Measurements from ENCODE around the gene DHCR7.

The DHCR7 gene

DNA sequence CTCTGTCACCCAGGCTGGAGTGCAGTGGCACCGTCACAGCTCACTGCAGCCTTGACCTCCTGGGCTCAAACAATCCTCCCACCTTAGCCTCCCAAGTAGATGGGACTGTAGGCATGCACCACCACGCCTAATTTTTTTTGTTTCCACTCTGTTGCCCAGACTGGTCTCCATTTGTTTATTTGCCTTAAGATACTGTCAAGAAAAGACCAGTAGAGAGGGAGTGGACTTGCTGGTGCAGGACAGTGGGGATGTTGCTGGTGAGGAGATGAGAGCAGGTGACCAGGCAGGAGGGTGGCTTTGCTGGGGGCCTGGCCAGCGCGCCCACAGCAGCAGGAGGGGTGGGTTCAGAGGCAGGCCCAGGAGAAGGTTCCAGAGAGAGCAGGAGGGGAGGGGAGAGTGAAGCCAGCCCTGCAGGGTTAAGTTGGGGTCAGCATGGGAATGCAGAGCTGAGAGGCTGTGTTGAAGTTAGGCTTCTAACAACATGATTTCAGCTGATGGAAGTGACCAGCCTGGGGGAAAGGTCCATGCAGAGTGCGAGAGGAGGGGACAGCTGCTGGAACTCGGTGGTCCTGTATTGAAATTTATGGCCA, 40.6 kb upstream of the DHCR7 start:
- no peak for DNase-seq (ENCODE audit: low read depth, low spot score)
- Histone ChIP-seq H3K4me3 (ENCODE audit: low read length) (no peak overlapping the region), H3K4me1 (ENCODE audit: control insufficient read depth, insufficient read depth, low read length) (no peaks in the 10 kb centered on the region), H3K9me3 (ENCODE audit: control insufficient read depth, insufficient read depth, low read length) (no peaks in the 10 kb centered on the region), H3K36me3 (ENCODE audit: control insufficient read depth, insufficient read depth, low read length) (peaks cover 26% of the 10 kb centered on the region; the same call in 1 of the 2 replicates), H3K27me3 (ENCODE audit: control insufficient read depth, insufficient read depth, low read length) (no peaks in the 10 kb centered on the region), H3K27ac (ENCODE audit: low read length) (no peak overlapping the region)
- no CpG with 5 or more reads among the region's 6 CpGs for WGBS (ENCODE audit: insufficient coverage, insufficient read length)

GRCh38 chr11:71486320-71486719, 38.1 kb upstream of the DHCR7 start:
- WGBS (ENCODE audit: insufficient coverage, insufficient read length), result no CpG with 5 or more reads among the region's 1 CpG

GRCh38 chr11:71485466-71485865, 37.3 kb upstream of the DHCR7 start:
- H3K27ac ChIP-seq (ENCODE audit: low read length), result no peak overlapping the region
- H3K36me3 ChIP-seq (ENCODE audit: control insufficient read depth, insufficient read depth, low read length), result peaks cover 22% of the 10 kb centered on the region; the same call in 1 of the 2 replicates
- H3K9me3 ChIP-seq (ENCODE audit: control insufficient read depth, insufficient read depth, low read length), result no peaks in the 10 kb centered on the region
- no peak for DNase-seq (ENCODE audit: low read depth, low spot score)
- H3K27me3 ChIP-seq (ENCODE audit: control insufficient read depth, insufficient read depth, low read length), result no peaks in the 10 kb centered on the region
- no peaks in the 10 kb centered on the region for H3K4me1 ChIP-seq (ENCODE audit: control insufficient read depth, insufficient read depth, low read length)
- H3K4me3 ChIP-seq (ENCODE audit: low read length), result no peak overlapping the region
- WGBS (ENCODE audit: insufficient coverage, insufficient read length), result no CpG with 5 or more reads among the region's 18 CpGs

More at GRCh38 chr11:71486320-71486719, 38.1 kb upstream of the DHCR7 start:
- no peak for DNase-seq (ENCODE audit: low read depth, low spot score)
- no peaks in the 10 kb centered on the region for H3K4me1 ChIP-seq (ENCODE audit: control insufficient read depth, insufficient read depth, low read length)
- no peaks in the 10 kb centered on the region for H3K9me3 ChIP-seq (ENCODE audit: control insufficient read depth, insufficient read depth, low read length)
- H3K36me3 ChIP-seq (ENCODE audit: control insufficient read depth, insufficient read depth, low read length), result peaks cover 27% of the 10 kb centered on the region; the same call in 1 of the 2 replicates
- no peak overlapping the region for H3K27ac ChIP-seq (ENCODE audit: low read length)
- no peaks in the 10 kb centered on the region for H3K27me3 ChIP-seq (ENCODE audit: control insufficient read depth, insufficient read depth, low read length)
- H3K4me3 ChIP-seq (ENCODE audit: low read length), result no peak overlapping the region

- no peaks in the 10 kb centered on the region for H3K4me1 ChIP-seq (ENCODE audit: control insufficient read depth, insufficient read depth, low read length)
- no CpG with 5 or more reads among the region's 6 CpGs for WGBS (ENCODE audit: insufficient coverage, insufficient read length)
- H3K4me3 ChIP-seq (ENCODE audit: low read length), result no peak overlapping the region
- no peaks in the 10 kb centered on the region for H3K27me3 ChIP-seq (ENCODE audit: control insufficient read depth, insufficient read depth, low read length)
- no peak overlapping the region for H3K27ac ChIP-seq (ENCODE audit: low read length)
- no peaks in the 10 kb centered on the region for H3K9me3 ChIP-seq (ENCODE audit: control insufficient read depth, insufficient read depth, low read length)
- no peak for DNase-seq (ENCODE audit: low read depth, low spot score)
- H3K36me3 ChIP-seq (ENCODE audit: control insufficient read depth, insufficient read depth, low read length), result peaks cover 23% of the 10 kb centered on the region; the same call in 1 of the 2 replicates
Observed at GRCh38 chr11:71485063-71485399, 36.8 kb upstream of the DHCR7 start.

DNA sequence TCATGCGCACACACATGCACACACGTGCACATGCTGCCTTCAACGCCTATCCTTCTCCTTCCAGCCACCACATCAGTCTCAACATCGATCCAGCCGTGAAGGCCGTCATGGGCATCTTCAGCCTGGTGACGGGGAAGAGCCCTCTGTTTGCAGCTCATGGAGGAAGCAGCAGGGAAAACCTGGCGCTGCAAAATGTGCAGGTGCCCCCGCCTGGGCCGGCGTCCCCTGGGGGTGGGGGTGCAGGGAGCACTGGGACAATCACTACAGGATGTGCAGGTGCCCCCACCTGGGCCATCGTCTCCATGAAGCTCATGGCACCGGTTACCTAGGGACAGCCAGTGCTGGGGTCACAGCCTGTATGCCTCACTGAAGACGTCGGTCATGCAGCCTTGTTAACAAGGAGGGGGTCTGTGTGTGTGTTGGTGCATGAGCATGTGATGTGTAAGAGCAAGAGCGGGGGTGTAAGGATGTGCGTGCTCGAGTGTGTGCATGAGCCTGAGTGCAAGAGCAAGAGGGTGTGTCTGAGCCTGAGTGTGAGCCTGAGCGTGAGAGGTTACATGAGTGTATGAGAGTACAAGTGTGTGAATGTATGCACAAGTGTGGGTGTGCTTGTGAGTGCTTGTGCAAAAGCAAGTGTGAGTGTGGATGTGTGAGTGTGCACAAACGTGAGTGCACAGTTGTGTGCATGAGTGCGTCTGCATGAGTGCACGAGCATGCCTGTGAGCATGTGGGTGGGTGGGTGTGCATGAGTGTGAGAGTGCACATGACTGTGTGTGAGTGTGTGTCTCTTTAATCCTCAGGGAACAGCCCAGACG, 36.3 kb upstream of the DHCR7 start:
- no peaks in the 10 kb centered on the region for H3K4me1 ChIP-seq (ENCODE audit: control insufficient read depth, insufficient read depth, low read length)
- no peaks in the 10 kb centered on the region for H3K27me3 ChIP-seq (ENCODE audit: control insufficient read depth, insufficient read depth, low read length)
- H3K4me3 ChIP-seq (ENCODE audit: low read length), result no peak overlapping the region
- H3K36me3 ChIP-seq (ENCODE audit: control insufficient read depth, insufficient read depth, low read length), result peaks cover 23% of the 10 kb centered on the region; the same call in 1 of the 2 replicates
- WGBS (ENCODE audit: insufficient coverage, insufficient read length), result no CpG with 5 or more reads among the region's 23 CpGs
- no peak for DNase-seq (ENCODE audit: low read depth, low spot score)
- H3K9me3 ChIP-seq (ENCODE audit: control insufficient read depth, insufficient read depth, low read length), result no peaks in the 10 kb centered on the region
- H3K27ac ChIP-seq (ENCODE audit: low read length), result no peak overlapping the region

- WGBS (ENCODE audit: insufficient coverage, insufficient read length), result no CpG with 5 or more reads among the region's 6 CpGs
- Histone ChIP-seq H3K9me3 (ENCODE audit: control insufficient read depth, insufficient read depth, low read length) (no peaks in the 10 kb centered on the region), H3K36me3 (ENCODE audit: control insufficient read depth, insufficient read depth, low read length) (peaks cover 26% of the 10 kb centered on the region; the same call in 1 of the 2 replicates)
Observed at GRCh38 chr11:71483692-71484091, 35.5 kb upstream of the DHCR7 start.

GRCh38 chr11:71482746-71483364, 34.7 kb upstream of the DHCR7 start:
- DNase-seq (ENCODE audit: low read depth, low spot score), result no peak
- Histone ChIP-seq H3K4me3 (ENCODE audit: low read length) (no peak overlapping the region), H3K9me3 (ENCODE audit: control insufficient read depth, insufficient read depth, low read length) (no peaks in the 10 kb centered on the region), H3K27me3 (ENCODE audit: control insufficient read depth, insufficient read depth, low read length) (no peaks in the 10 kb centered on the region), H3K36me3 (ENCODE audit: control insufficient read depth, insufficient read depth, low read length) (peaks cover 27% of the 10 kb centered on the region; the same call in 1 of the 2 replicates), H3K4me1 (ENCODE audit: control insufficient read depth, insufficient read depth, low read length) (no peaks in the 10 kb centered on the region), H3K27ac (ENCODE audit: low read length) (no peak overlapping the region)
- no CpG with 5 or more reads among the region's 13 CpGs for WGBS (ENCODE audit: insufficient coverage, insufficient read length)

More at GRCh38 chr11:71483692-71484091, 35.5 kb upstream of the DHCR7 start:
- H3K27me3 ChIP-seq (ENCODE audit: control insufficient read depth, insufficient read depth, low read length), result no peaks in the 10 kb centered on the region
- H3K27ac ChIP-seq (ENCODE audit: low read length), result no peak overlapping the region
- H3K4me3 ChIP-seq (ENCODE audit: low read length), result no peak overlapping the region
- no peaks in the 10 kb centered on the region for H3K4me1 ChIP-seq (ENCODE audit: control insufficient read depth, insufficient read depth, low read length)
- no peak for DNase-seq (ENCODE audit: low read depth, low spot score)

DNA sequence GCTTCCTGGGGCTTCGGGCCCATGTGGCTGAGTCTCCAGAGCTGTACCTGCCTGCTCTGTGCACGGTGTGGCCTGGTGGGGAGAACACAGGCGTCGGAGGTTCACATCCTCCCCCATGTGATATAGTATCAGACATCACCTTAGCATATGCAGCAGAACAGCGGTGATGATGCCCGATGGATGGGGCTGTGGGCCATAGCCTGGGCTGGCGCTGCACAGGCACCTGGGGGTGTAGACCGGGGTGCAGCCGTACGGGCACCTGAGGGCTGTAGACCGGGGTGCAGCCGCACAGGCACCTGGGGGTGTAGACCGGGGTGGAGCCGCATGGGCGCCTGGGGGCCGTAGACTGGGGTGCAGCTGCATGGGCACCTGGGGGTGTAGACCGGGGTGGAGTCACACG, 34.0 kb upstream of the DHCR7 start:
- peaks cover 27% of the 10 kb centered on the region; the same call in 1 of the 2 replicates for H3K36me3 ChIP-seq (ENCODE audit: control insufficient read depth, insufficient read depth, low read length)
- H3K9me3 ChIP-seq (ENCODE audit: control insufficient read depth, insufficient read depth, low read length), result no peaks in the 10 kb centered on the region

DNA sequence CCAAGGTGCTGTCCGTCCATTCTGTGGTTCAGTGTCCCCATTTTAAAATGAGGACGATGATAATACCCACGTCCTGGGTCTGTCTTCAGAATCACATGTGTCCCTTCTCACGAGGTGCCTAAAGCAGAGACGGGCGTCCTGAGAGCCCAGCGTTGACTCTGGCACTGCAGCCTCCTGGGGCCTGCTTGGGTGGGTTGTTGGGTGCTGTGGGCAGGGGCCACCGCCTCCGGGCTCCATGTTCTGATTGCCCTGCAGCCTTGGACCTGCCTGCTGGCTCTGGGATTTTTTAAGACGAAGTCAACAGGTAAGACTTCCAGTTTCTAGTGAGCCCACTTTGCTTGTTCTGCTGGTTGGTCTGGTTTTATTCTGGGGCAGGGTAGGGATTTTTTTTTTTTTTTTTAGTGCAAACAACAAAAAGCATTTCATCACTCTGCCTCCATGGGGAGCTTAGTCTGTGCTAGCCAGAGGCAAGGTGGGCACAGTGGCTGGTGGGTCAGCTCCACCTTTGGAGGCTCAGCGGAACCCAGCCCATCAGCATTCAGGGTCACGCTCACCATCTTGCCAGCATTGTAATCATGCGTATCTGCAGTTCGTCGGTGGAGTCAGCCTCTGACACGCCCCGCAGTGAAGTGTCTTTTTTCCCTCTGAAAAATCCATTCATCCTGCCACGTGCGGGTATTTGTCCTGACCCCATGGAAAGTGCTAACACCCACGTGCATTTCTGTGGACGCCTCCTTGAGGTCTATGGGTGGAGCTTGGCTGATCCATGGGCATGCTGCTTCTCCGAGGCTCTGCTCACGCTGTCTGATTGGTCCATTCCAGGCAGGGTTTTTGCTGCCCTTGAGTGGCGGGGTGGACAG, 33.1 kb upstream of the DHCR7 start:
- no peak overlapping the region for H3K4me3 ChIP-seq (ENCODE audit: low read length)
- WGBS (ENCODE audit: insufficient coverage, insufficient read length), result no CpG with 5 or more reads among the region's 24 CpGs
- no peaks in the 10 kb centered on the region for H3K9me3 ChIP-seq (ENCODE audit: control insufficient read depth, insufficient read depth, low read length)
- no peaks in the 10 kb centered on the region for H3K27me3 ChIP-seq (ENCODE audit: control insufficient read depth, insufficient read depth, low read length)
- H3K36me3 ChIP-seq (ENCODE audit: control insufficient read depth, insufficient read depth, low read length), result peaks cover 28% of the 10 kb centered on the region; the same call in 1 of the 2 replicates
- H3K27ac ChIP-seq (ENCODE audit: low read length), result no peak overlapping the region
- no peaks in the 10 kb centered on the region for H3K4me1 ChIP-seq (ENCODE audit: control insufficient read depth, insufficient read depth, low read length)
- no peak for DNase-seq (ENCODE audit: low read depth, low spot score)

More for the DNA sequence above, 34.0 kb upstream of the DHCR7 start:
- no peak for DNase-seq (ENCODE audit: low read depth, low spot score)
- no peaks in the 10 kb centered on the region for H3K4me1 ChIP-seq (ENCODE audit: control insufficient read depth, insufficient read depth, low read length)
- H3K27ac ChIP-seq (ENCODE audit: low read length), result no peak overlapping the region
- H3K27me3 ChIP-seq (ENCODE audit: control insufficient read depth, insufficient read depth, low read length), result no peaks in the 10 kb centered on the region
- no CpG with 5 or more reads among the region's 18 CpGs for WGBS (ENCODE audit: insufficient coverage, insufficient read length)
- H3K4me3 ChIP-seq (ENCODE audit: low read length), result no peak overlapping the region

DNA sequence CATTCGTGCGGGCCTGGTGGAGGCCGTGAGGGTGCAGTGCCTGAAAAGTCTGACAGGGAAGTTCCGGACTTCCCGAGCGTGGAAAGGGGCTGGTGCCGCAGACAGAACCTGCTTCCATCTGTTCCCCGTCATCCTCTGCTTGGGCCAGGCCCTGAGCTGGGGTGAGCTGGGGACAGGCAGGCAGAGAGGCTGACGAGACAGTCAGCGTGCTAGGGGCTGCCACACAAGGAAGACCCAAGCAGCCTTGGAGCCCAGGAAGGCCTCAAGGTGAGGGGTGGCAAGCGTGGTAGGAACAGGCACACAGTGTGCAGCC, 30.3 kb upstream of the DHCR7 start:
- H3K4me3 ChIP-seq (ENCODE audit: low read length), result no peak overlapping the region; the same call in 1 of the 2 replicates
- H3K36me3 ChIP-seq (ENCODE audit: control insufficient read depth, insufficient read depth, low read length), result peaks cover 22% of the 10 kb centered on the region
- no peak overlapping the region for H3K27ac ChIP-seq (ENCODE audit: low read length)
- H3K9me3 ChIP-seq (ENCODE audit: control insufficient read depth, insufficient read depth, low read length), result no peaks in the 10 kb centered on the region
- no peak for DNase-seq (ENCODE audit: low read depth, low spot score)
- no peaks in the 10 kb centered on the region for H3K4me1 ChIP-seq (ENCODE audit: control insufficient read depth, insufficient read depth, low read length)
- no CpG with 5 or more reads among the region's 11 CpGs for WGBS (ENCODE audit: insufficient coverage, insufficient read length)
- H3K27me3 ChIP-seq (ENCODE audit: control insufficient read depth, insufficient read depth, low read length), result no peaks in the 10 kb centered on the region
